ELR (cell line): Measurements from ENCODE around the gene HEY2.
"Not testable (repeated sequence)": the region's sequence is repeated elsewhere in the genome, so short reads cannot be mapped to it uniquely, and the experiment has no call there.

Experiments
- DNase-seq: peaks from one replicate; pipeline ENCODE4 v3.0.0-alpha.2; 2015; ENCODE audit warnings: low read depth

HEY2 gene

DNA sequence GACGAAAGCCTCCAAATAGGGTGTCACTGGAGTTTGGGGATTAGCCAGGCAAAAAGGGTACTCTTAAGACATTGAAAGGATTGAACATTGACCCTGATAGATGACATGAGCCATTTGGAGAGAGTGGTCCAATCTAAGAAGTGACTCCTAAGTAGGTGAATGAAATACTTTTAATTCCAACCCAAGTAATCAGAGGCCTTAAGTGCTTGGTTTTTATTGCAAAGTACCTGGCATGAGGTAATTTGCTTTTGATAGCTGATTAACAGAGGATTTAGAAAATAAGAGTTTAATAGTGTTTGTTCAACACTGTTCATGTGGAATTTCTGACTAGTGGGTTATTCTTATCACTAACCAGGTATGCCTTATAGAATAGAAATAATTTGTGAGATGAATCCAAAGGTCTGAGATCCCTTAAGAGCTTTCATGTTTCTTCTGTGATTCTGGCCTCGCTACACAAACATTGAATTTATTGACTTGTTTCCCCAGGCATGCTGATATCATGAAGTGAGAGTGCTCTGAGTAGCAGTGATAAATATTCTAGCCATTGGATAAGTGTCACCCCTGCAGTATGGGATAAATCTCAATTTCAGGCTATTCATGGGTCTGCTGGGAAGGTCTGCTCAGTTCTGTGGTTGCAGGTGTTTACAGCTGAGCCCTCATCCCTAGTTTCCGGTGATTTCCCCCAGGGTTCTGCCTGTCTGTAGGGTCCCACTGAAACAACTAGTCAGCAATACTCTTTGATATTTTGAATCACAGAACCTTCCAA lies 47.9 kb downstream of the HEY2 start:
- DNase-seq = no peak

DNA sequence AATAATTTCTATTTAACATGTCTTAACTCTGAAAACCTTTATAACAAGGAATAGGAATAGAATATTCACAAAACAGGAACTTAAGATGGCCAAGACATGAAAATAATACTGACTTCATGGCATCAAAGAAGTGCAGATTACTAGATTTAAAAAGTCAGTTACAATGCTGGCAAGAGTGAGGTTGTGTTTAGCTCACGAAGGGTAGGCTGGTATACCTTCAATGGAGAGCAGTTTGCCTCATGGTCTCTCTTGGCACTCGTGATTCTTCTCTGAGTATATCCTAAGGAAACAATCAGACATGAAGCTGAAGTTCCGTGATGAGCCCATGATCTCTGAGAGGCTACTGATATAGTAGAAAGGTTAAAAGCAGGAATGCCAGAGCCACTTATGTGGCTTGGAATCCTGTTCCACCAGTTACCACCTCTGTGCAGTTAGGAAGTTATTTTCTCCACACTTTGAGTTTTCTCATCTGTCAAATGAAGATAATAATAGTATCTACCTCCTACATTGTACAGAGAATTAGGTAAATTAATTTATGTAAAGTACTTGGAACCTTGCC lies 48.5 kb downstream of the HEY2 start:
- DNase-seq = no peak

DNA sequence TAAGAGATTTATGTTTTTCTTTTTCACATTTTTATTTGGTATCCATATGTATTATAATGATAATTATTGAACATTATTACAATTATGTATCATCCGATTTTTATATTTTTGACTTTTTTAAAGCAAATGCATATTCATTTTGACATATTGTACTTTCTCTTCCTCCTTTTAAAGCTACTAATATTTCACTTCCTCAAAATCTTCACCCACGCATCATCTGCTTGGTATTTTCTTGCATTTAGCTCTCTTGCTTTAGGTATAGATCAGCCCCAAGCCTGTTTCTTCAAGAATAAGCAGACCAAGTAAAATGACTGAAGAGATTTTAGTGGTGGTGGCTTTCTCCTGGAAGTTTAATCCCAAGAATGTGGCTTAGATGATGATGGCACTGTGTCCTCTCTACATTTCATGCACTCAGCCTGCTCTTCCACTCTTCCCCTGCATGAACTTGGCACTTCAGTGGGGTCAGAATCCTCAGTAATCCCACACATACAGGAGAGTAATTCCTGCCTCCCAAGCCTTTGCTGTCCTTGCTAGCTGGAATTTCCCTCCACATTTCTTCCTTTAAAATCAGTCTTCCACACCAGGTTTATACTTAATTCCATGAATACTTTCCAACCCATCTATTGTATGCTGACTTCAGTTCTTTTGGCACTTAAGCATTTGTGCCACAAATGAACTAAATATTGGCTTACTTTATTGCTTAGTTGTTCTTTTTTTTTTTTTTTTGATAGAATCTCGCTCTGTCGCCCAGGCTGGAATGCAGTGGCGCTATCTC lies 49.5 kb downstream of the HEY2 start:
- DNase-seq = no peak

DNA sequence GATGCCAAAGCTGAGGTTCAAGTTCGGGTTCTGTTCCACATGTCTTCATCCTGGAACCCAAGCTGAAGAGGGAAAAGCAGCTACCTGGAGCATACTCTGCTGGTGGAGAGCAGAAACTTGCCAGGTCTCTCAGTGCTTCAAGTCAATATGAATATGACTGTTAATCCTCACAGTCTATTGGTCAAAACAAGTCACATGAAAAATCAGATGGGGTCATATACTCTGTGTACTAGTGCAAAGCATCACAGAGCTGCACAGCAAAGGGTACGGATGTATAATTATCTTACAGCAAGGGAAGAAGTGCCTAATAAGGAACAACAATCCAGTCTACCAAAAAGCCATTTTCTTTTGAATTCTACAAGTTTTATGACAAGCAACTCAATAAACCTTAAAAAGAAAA lies 53.0 kb downstream of the HEY2 start:
- DNase-seq = no peak

DNA sequence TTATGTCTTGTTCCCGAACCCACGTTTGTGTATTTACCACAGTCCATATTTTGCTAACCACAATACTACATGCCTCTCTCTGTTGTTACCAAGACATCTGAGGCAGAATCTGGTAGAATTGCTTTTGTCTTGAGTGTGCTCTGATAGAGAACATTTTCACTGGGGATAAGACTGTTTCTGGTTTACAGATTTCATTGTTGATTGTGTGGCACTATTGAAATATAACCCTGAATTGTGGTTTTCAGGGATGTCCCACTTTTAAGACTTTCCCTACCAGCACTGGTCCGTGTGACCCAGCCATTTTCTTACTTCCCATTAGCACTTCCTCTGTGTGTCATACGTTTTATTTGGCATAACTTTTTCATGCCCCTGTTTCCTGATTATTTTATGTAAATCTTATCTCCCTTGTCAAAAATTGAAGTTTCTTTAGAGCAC lies 53.5 kb downstream of the HEY2 start:
- DNase-seq = peak; percentile 18

DNA sequence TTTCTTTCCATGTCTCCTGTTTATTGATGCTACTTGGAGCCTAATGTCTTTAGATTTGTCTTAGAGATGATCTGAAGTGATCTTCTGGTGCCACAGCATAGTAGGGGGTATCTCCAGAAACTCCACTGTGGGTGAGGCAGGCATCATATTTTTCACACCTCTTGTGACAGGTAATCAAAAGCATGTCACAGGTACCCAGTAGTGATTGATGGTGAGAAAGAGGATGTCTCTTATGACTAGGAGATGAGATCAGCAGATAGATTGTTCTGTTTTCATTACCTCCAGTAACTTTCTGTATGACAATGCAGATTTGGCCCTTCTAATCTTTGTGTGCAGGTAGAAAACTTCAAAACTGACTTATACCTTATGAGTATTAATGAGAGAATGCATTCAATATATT lies 54.8 kb downstream of the HEY2 start:
- DNase-seq = no peak

DNA sequence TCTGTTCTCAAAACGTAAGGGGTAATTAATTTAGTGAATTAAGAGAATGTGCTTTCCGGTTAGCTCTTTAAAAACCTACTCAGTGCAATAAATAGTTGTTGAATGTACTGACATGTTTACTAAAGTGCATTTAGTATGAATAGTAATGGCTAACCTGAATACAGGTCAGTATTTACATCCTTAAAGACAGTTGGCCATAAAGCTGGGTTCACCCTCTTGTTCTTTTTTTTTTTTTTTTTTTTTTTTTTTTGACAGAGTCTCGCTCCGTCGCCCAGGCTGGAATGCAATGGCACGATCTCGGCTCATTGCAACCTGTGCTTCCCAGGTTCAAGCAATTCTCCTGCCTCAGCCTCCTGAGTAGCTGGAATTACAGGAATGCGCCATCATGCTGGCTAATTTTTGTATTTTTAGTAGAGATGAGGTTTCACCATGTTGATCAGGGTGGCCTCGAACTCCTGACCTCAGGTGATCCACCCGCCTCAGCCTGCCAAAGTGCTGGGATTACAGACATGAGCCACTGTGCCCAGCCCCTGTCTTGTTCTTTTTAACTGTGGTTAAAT lies 55.5 kb downstream of the HEY2 start:
- DNase-seq = not testable (repeated sequence)

DNA sequence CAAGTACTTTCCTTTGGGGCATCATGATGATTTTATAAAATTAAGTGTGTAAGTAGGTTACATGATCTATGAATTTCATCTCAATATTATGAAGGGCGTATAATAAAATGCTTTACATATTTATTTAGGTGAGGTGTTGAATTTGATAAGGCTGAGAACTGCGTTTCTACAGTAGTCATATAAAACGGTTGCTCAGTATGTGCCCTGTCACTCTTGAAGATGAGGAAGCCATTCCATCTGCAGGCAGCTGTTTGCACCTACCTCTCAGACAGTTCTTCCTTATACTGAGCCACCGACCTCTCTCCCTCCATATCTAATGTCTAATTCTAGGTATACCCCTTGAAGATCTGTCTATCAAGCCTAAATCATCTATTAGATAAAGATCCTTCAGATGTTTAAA lies 57.4 kb downstream of the HEY2 start:
- no peak for DNase-seq

DNA sequence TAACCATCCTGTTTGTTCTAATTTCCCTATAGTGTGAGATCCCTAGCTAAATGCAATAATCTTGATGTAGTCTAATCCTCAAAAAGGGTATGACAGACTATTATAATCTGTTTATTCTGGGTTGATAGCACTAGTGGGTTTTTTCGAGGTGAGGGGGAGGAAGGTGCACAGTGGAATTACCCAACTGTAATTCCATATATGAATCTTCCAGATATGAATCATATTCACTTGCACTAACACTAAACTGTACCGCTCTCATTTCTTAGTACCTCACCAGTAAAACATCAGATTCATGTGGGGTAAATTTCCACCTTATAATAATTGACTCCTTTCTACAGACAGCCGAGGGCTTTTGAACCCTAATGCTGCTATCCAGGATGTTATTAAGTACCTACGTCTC lies 57.9 kb downstream of the HEY2 start:
- DNase-seq = no peak

DNA sequence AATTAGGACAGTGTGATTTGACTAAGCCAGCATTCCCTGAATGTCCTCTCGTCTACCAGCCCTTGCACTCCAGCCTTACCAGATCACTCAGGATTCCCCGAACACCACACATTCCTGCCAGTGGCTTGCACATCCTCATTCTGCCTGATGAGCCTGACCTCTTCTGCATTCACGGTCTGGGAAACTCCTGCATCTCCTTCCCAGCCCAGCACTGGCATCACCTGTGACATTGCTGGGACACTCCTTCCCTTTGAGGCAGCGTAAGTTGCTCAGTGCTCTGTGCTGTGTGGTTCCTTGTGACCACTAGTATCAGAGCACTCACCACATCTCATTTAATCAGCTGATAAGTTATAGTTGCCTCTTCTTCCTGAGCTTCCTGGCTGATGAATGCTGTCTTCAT lies 58.6 kb downstream of the HEY2 start:
- DNase-seq = no peak

DNA sequence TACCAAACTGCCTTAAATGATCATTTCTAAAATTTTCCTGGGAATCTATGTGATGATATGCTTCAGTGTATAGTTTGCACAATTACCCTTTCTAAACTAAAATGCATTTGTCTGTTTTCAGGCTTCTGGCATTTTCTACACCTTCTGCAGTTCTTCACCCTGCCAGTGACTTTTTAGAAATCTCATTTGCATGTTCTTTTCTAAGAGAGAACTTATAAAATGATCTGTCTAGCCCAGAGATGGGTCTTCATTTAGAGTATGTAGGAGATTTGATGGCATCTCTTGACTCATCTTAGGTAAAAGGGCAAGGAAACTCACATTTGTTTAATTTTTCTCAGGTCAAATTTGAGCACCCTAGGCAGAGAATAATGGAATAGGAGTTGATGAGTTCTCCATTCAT lies 59.2 kb downstream of the HEY2 start:
- DNase-seq = no peak

DNA sequence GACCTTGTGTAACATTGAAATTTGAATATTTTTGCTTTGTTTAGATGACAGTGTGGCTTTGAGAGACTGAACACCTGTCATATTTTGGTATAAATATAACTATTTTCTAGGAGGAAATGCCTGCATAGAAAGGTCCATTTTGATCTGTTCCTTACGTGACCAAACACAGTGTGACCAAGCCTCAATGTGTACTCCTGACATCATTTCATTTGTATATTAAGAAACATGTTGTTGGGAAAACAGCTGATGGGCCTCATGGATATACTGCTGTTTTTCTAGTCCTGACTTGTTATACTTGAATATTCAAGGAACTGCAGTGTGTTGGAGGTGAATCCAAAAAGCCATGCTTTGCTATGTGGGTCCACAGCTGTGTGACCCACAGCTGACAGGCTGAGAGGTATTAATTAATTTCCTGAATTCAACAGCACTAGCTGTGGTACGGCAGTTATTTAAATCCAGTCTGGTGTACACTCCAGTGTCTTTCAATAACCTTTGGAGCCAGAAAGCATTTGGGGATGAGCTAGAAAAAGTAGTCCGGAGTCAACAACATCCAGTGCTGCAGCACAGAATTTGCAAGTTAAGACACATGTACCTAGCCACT lies 60.2 kb downstream of the HEY2 start:
- no peak for DNase-seq

DNA sequence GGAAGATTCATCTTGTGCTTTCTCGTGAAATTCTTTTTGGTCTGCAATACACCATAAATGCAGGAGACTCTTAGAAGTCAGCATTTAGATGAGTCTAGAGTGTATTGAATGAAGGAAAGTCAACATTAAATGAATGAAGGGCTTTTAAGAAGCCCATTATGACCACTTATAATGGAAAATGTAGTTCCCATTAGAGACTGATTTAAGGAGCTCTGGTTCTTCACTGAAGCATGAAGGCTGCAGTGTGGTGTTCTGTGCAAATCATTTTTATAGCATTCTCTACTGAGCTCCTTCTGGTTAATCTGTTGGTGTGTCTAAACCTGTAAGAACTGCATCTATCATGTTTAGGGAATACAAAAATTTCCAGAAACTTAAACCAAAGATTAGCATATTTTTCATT lies 61.0 kb downstream of the HEY2 start:
- DNase-seq = no peak
